GM12874 (cell line): ENCODE data around the gene MAB21L2.

ENCODE experiments used
- CTCF ChIP-seq: IDR thresholded peaks from 2 replicates; pipeline ENCODE4 v1.5.1; 2011; ENCODE audit warnings: low read depth, mild to moderate bottlenecking, control low read depth, low read length, moderate library complexity; ENCODE audit not compliant: insufficient read depth

The MAB21L2 gene

GRCh38 chr4:150579551-150580234 is 2.3 kb upstream of the MAB21L2 start:
- no peak for TF ChIP-seq CTCF

- no peak for TF ChIP-seq CTCF
Measured at GRCh38 chr4:150580306-150580705, 1.6 kb upstream of the MAB21L2 start.

GRCh38 chr4:150581056-150581605 is 820 bp upstream of the MAB21L2 start:
- no peak for TF ChIP-seq CTCF

- no peak for TF ChIP-seq CTCF
Measured at GRCh38 chr4:150581641-150582051, 305 bp upstream of the MAB21L2 start.

GRCh38 chr4:150582873-150583286 is 929 bp downstream of the MAB21L2 start:
- TF ChIP-seq CTCF = no peak

GRCh38 chr4:150583287-150584110 is 1.5 kb downstream of the MAB21L2 start:
- TF ChIP-seq CTCF = no peak

- no peak for TF ChIP-seq CTCF
Measured at GRCh38 chr4:150584111-150584915, 2.4 kb downstream of the MAB21L2 start.
